ENCODE results near the gene ELF1. TPM values are rescaled to one million over a fixed set of nuclear protein-coding genes. Genes with fewer than 3 reads are reported as not detected.
A peak's percentile ranks its signal among the peaks of the same experiment; 100 is the strongest.

ELF1 gene
- total RNA-seq, 1 experiment from 2014 or later = 18.7 TPM

- no peak; the same call in 1 of the 2 replicates for TF ChIP-seq USF2 (CRISPR knock-in tag; IDR thresholded peaks at IDR 0.05)
- no peak for TF ChIP-seq ZNF416 (CRISPR knock-in tag; IDR thresholded peaks at IDR 0.05)
- no peak for TF ChIP-seq ZBTB43 (CRISPR knock-in tag; IDR thresholded peaks at IDR 0.05)
- no peak for TF ChIP-seq FOXJ3 (CRISPR knock-in tag; IDR thresholded peaks at IDR 0.05; ENCODE audit: borderline replicate concordance)
- TF ChIP-seq OVOL2 (CRISPR knock-in tag; IDR thresholded peaks at IDR 0.05; ENCODE audit: borderline replicate concordance) = no peak
- TF ChIP-seq JUN (CRISPR knock-in tag; IDR thresholded peaks at IDR 0.05) = no peak
- TF ChIP-seq KAT7 (CRISPR knock-in tag; IDR thresholded peaks at IDR 0.05; ENCODE audit: borderline replicate concordance) = peak; percentile 37; the same call in 1 of the 2 replicates
- TF ChIP-seq HMGXB4 (CRISPR knock-in tag; IDR thresholded peaks at IDR 0.05) = peak; percentile 80; the same call in 1 of the 2 replicates
- peak; percentile 39; the same call in 1 of the 2 replicates for TF ChIP-seq CREM (CRISPR knock-in tag; IDR thresholded peaks at IDR 0.05)
- TF ChIP-seq SP1 (CRISPR knock-in tag; conservative IDR thresholded peaks at IDR 0.05) = no peak
- TF ChIP-seq IRF1 (CRISPR knock-in tag; IDR thresholded peaks at IDR 0.05) = no peak
- 0 out of 2 replicates have a peak, but pooled peaks have one; percentile 65 for TF ChIP-seq FOXP4 (CRISPR knock-in tag; IDR thresholded peaks at IDR 0.05)
- TF ChIP-seq PRRX2 (CRISPR knock-in tag; IDR thresholded peaks at IDR 0.05) = no peak
- TF ChIP-seq FOXP1 (CRISPR knock-in tag; IDR thresholded peaks at IDR 0.05; ENCODE audit: borderline replicate concordance) = no peak
- TF ChIP-seq ZNF138 (CRISPR knock-in tag; conservative IDR thresholded peaks at IDR 0.05) = no peak
- TF ChIP-seq ZNF532 (CRISPR knock-in tag; IDR thresholded peaks at IDR 0.05; ENCODE audit: borderline replicate concordance) = no peak
- TF ChIP-seq RELA (CRISPR knock-in tag; IDR thresholded peaks at IDR 0.05; ENCODE audit: borderline replicate concordance) = peak; percentile 75; the same call in 1 of the 2 replicates
- TF ChIP-seq AFF4 (CRISPR knock-in tag; IDR thresholded peaks at IDR 0.05; ENCODE audit: borderline replicate concordance) = no peak
- 0 out of 2 replicates have a peak, but pooled peaks have one; percentile 14 for TF ChIP-seq ETV6 (CRISPR knock-in tag; IDR thresholded peaks at IDR 0.05)
- TF ChIP-seq ZNF219 (CRISPR knock-in tag; IDR thresholded peaks at IDR 0.05; ENCODE audit: borderline replicate concordance) = peak; percentile 71; the same call in 1 of the 2 replicates
- TF ChIP-seq MAX (CRISPR knock-in tag; IDR thresholded peaks at IDR 0.05) = peak; percentile 76
- TF ChIP-seq NR3C1 (CRISPR knock-in tag; conservative IDR thresholded peaks at IDR 0.05; ENCODE audit: low read depth) = no peak
Measured at GRCh38 chr13:41060082-41060723, 41.1 kb upstream of the ELF1 start (continued).

Data from WTC11 (cell line).